Loucy (cell line): Measurements from ENCODE around the gene LCT.
"Not testable (repeated sequence)": the region's sequence is repeated elsewhere in the genome, so short reads cannot be mapped to it uniquely, and the experiment has no call there.

ENCODE experiments used
- H2AFZ ChIP-seq: fragments of 200-600 bp; sonication (generic); 2 replicates; pipeline ENCODE4 v1.6.0; 2016; ENCODE audit warnings: antibody characterized with exemption, mild to moderate bottlenecking, low read length, moderate library complexity
- H3F3A ChIP-seq: fragments of 200-600 bp; 2 replicates; pipeline ENCODE4 v1.6.0; 2016; ENCODE audit warnings: antibody characterized with exemption, low read depth, mild to moderate bottlenecking
- H3K27me3 ChIP-seq: fragments of 200-600 bp; sonication (generic); 2 replicates; pipeline ENCODE4 v1.6.1; 2014; ENCODE audit warnings: low read length, mild to moderate bottlenecking; ENCODE audit not compliant: insufficient read depth, poor library complexity, severe bottlenecking
- H3K36me3 ChIP-seq: fragments of 200-600 bp; sonication (generic); 2 replicates; pipeline ENCODE4 v1.6.1; 2016; ENCODE audit warnings: low read length; ENCODE audit not compliant: insufficient read depth
- H3K4me1 ChIP-seq: fragments of 200-600 bp; sonication (generic); 2 replicates; pipeline ENCODE4 v1.5.1; 2014; ENCODE audit warnings: low read length, mild to moderate bottlenecking; ENCODE audit not compliant: insufficient read depth, poor library complexity, severe bottlenecking
- H3K4me2 ChIP-seq: fragments of 200-600 bp; sonication (generic); 2 replicates; pipeline ENCODE4 v1.6.0; 2014; ENCODE audit warnings: antibody characterized with exemption, low read length, low read depth, mild to moderate bottlenecking; ENCODE audit not compliant: poor library complexity, severe bottlenecking
- H3K4me3 ChIP-seq: fragments of 200-600 bp; sonication (generic); 2 replicates; pipeline ENCODE4 v1.5.1; 2014; ENCODE audit warnings: low read length, mild to moderate bottlenecking, mixed read lengths; ENCODE audit not compliant: poor library complexity, severe bottlenecking
- H3K79me2 ChIP-seq: fragments of 200-600 bp; sonication (generic); 2 replicates; pipeline ENCODE4 v1.6.1; 2014; ENCODE audit warnings: low read length; ENCODE audit not compliant: insufficient read depth
- H3K9ac ChIP-seq: fragments of 200-600 bp; sonication (generic); 2 replicates; pipeline ENCODE4 v1.6.0; 2014; ENCODE audit warnings: mild to moderate bottlenecking, low read depth, low read length, moderate library complexity; ENCODE audit not compliant: poor library complexity, severe bottlenecking
- H3K9me2 ChIP-seq: fragments of 200-600 bp; sonication (generic); replicated peaks from 2 replicates; pipeline ENCODE4 v1.6.1; 2016; ENCODE audit warnings: low read depth, low read length, mixed read lengths
- H3K9me3 ChIP-seq: fragments of 200-600 bp; sonication (generic); 2 replicates; pipeline ENCODE4 v1.6.1; 2014; ENCODE audit warnings: mild to moderate bottlenecking, antibody characterized with exemption, low read length, low read depth; ENCODE audit not compliant: insufficient read depth
- H4K20me1 ChIP-seq: fragments of 200-600 bp; sonication (generic); 2 replicates; pipeline ENCODE4 v1.6.0; 2014; ENCODE audit warnings: antibody characterized with exemption, low read length, mild to moderate bottlenecking; ENCODE audit not compliant: insufficient read depth, poor library complexity, severe bottlenecking
- EZH2phosphoT487 ChIP-seq: fragments of 200-600 bp; IDR thresholded peaks from 2 replicates; pipeline ENCODE4 v1.6.1; 2018; ENCODE audit warnings: antibody characterized with exemption, mild to moderate bottlenecking, moderate library complexity, borderline replicate concordance
- TF ChIP-seq, protein P1 (sequence below): fragments of 200-600 bp; sonication (generic); conservative IDR thresholded peaks from 2 replicates; pipeline ENCODE4 v1.5.1; 2014; ENCODE audit warnings: mild to moderate bottlenecking, antibody characterized with exemption, low read length

The LCT gene

DNA sequence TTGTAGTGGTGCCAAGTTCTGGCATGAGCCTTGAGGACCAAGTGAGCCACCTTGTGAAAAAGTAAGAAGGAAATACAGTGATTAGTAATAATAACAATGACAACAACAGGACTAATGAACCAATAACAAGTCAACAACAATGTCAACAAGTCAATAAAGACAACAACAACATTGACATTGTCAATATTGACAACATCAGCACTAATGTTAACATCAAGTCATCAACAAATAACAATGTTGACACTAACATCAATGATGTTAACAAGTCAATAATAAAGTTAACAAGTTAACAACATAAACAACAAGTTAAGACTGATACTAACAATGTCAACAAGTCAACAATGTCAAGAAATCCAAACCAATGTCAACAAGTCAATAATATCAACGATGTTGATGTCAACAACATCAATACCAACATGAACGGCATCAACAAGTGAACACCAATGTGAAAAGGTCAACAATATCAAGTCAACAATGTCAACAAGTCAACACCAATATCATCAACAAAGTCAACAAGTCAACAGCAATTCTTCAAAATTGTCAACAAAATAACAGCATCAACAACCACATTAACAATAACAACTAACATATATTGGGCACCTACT is 24.0 kb downstream of the LCT start:
- Histone ChIP-seq H3K9ac (no peak overlapping the region), H3K79me2 (no peaks in the 10 kb centered on the region), H3F3A (no peaks in the 10 kb centered on the region), H3K4me1 (no peaks in the 10 kb centered on the region), H3K4me2 (no peak overlapping the region), H3K27me3 (no peaks in the 10 kb centered on the region), H3K36me3 (no peaks in the 10 kb centered on the region), H3K9me2 (no peaks in the 10 kb centered on the region), H4K20me1 (no peaks in the 10 kb centered on the region), H2AFZ (no peak overlapping the region), H3K4me3 (no peak overlapping the region), H3K9me3 (no peaks in the 10 kb centered on the region)
- no peak for TF ChIP-seq EZH2phosphoT487
- TF ChIP-seq, protein P1, sequence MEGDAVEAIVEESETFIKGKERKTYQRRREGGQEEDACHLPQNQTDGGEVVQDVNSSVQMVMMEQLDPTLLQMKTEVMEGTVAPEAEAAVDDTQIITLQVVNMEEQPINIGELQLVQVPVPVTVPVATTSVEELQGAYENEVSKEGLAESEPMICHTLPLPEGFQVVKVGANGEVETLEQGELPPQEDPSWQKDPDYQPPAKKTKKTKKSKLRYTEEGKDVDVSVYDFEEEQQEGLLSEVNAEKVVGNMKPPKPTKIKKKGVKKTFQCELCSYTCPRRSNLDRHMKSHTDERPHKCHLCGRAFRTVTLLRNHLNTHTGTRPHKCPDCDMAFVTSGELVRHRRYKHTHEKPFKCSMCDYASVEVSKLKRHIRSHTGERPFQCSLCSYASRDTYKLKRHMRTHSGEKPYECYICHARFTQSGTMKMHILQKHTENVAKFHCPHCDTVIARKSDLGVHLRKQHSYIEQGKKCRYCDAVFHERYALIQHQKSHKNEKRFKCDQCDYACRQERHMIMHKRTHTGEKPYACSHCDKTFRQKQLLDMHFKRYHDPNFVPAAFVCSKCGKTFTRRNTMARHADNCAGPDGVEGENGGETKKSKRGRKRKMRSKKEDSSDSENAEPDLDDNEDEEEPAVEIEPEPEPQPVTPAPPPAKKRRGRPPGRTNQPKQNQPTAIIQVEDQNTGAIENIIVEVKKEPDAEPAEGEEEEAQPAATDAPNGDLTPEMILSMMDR, result no peak

GRCh38 chr2:135807874-135808273 is 29.1 kb downstream of the LCT start:
- H3K4me3 ChIP-seq, H4K20me1 ChIP-seq, H3K36me3 ChIP-seq, H3K9me3 ChIP-seq, H3K4me2 ChIP-seq, H3F3A ChIP-seq, H2AFZ ChIP-seq, H3K9me2 ChIP-seq, H3K9ac ChIP-seq, H3K4me1 ChIP-seq, H3K27me3 ChIP-seq, H3K79me2 ChIP-seq: not testable (repeated sequence)

- no peaks in the 10 kb centered on the region for H4K20me1 ChIP-seq
- H3K4me2 ChIP-seq, result no peak overlapping the region
- H2AFZ ChIP-seq, result no peak overlapping the region
- no peaks in the 10 kb centered on the region for H3K4me1 ChIP-seq
- H3K27me3 ChIP-seq, result no peaks in the 10 kb centered on the region
- no peaks in the 10 kb centered on the region for H3K36me3 ChIP-seq
- no peak overlapping the region for H3K9ac ChIP-seq
- no peaks in the 10 kb centered on the region for H3F3A ChIP-seq
- H3K9me3 ChIP-seq, result peaks cover 16% of the 10 kb centered on the region; the same call in 1 of the 2 replicates
- TF ChIP-seq EZH2phosphoT487, result no peak
- TF ChIP-seq, protein P1, result no peak
- H3K79me2 ChIP-seq, result no peaks in the 10 kb centered on the region
- H3K9me2 ChIP-seq, result no peaks in the 10 kb centered on the region
- H3K4me3 ChIP-seq, result no peak overlapping the region
These were observed 33.7 kb downstream of the LCT start for GRCh38 chr2:135803278-135803677.

DNA sequence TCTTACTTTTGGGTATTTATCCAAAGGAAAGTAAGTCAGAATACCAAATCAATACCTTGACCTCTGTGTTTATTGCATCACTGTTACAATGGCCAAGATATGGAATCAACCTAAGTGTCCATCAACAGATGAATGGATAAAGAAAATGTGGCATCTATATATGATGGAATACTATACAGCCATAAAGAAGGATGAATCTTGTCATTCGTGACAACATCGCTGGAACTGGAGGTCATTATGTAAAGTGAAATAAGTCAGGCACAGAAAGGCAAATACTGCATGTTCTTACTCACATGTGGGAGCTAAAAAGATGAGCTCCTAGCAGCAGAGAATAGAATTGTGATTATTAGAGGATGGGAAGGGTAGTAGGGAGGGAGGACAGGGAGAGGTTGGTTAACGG is 34.6 kb downstream of the LCT start:
- Histone ChIP-seq H3K4me2 (no peak overlapping the region), H3K9me3 (peaks cover 16% of the 10 kb centered on the region; the same call in 1 of the 2 replicates), H4K20me1 (no peaks in the 10 kb centered on the region), H3K27me3 (no peaks in the 10 kb centered on the region), H2AFZ (no peak overlapping the region), H3K9ac (no peak overlapping the region), H3K4me3 (no peak overlapping the region), H3F3A (no peaks in the 10 kb centered on the region), H3K9me2 (no peaks in the 10 kb centered on the region), H3K79me2 (no peaks in the 10 kb centered on the region), H3K4me1 (no peaks in the 10 kb centered on the region), H3K36me3 (no peaks in the 10 kb centered on the region)
- TF ChIP-seq EZH2phosphoT487, result no peak
- TF ChIP-seq, protein P1, result no peak
